ENCODE measurements around the gene SH3RF3. TPM values are rescaled to one million over a fixed set of nuclear protein-coding genes. Genes with fewer than 3 reads are reported as not detected.

Gene SH3RF3
- total and polyA plus RNA-seq, 10 of the 15 experiments (the other 5 are each of a cell fraction or from before 2014, with no cell fraction given): 0.08 to 8.8 (median 2.3) TPM

- SMC1A ChIA-PET (ENCODE audit: uncharacterized antibody, unreplicated experiment): interaction anchor here (0.6 to 2.5 kb wide), 4 partner anchors 16 to 106 kb away, joined by 3 to 8 read pairs (median 4); no protein-coding TSS in a partner anchor
- in situ Hi-C loops (cut with MboI) (no loop called here), intact Hi-C loops (cut with micrococcal nuclease; ENCODE audit: unreplicated experiment) (no loop called here)
- 25% methylated on average over 2 of the region's 2 CpGs for WGBS (ENCODE audit: insufficient coverage, insufficient replicate concordance, low lambda C conversion rate, missing lambda C conversion rate)
- no peak for FAIRE-seq
- H3K4me2 ChIP-seq (ENCODE audit: control insufficient read depth, insufficient read depth): no peak overlapping the region
- H3K27me3 ChIP-seq (replicated peaks in 1 of 2; ENCODE audit: control insufficient read depth in 2 of 2, insufficient read depth in 2 of 2, low read length in 1 of 2): no peaks in the 10 kb centered on the region; a peak in 1 of 4 replicates
- no peaks in the 10 kb centered on the region for H3K4me1 ChIP-seq (ENCODE audit: control insufficient read depth, insufficient read depth, low read length)
- no peak overlapping the region for H3K4me3 ChIP-seq
- H2AFZ ChIP-seq (ENCODE audit: control insufficient read depth, low read depth, low read length): no peak overlapping the region
- no peak for DNase-seq (ENCODE audit: low read depth, low spot score)
- POLR2A ChIA-PET: no interaction called here
- H3K27ac ChIP-seq (ENCODE audit: control insufficient read depth, insufficient read depth): no peak overlapping the region
- RAD21 ChIA-PET (ENCODE audit: unreplicated experiment): interaction anchor here (1.0 kb wide), 1 partner anchor 20 kb away, joined by 3 read pairs; no protein-coding TSS in a partner anchor
- H3K36me3 ChIP-seq (ENCODE audit: control insufficient read depth in 2 of 2, insufficient read depth in 2 of 2, low read length in 1 of 2): no peaks in the 10 kb centered on the region
- CTCF ChIA-PET: interaction anchor here (0.7 to 1.6 kb wide), 6 partner anchors 8 to 341 kb away, joined by 3 to 5 read pairs (median 3); no protein-coding TSS in a partner anchor
- H3K9me3 ChIP-seq (replicated peaks; ENCODE audit: control insufficient read depth, insufficient read depth, low read length): no peaks in the 10 kb centered on the region; the same call in 2 of the 3 replicates
- H4K20me1 ChIP-seq (ENCODE audit: control insufficient read depth, insufficient read depth): no peaks in the 10 kb centered on the region
- BruUV-seq (replicated peaks): no TSS peak
- no peak for ATAC-seq
- no peaks in the 10 kb centered on the region for H3K79me2 ChIP-seq (ENCODE audit: control insufficient read depth, insufficient read depth, low read length)
- no peak overlapping the region for H3K9ac ChIP-seq (ENCODE audit: control insufficient read depth, insufficient read depth, low read length)
- no peak for TF ChIP-seq ATF2 (IDR thresholded peaks at IDR 0.05; ENCODE audit: low read length)
- TF ChIP-seq HCFC1 (IDR thresholded peaks at IDR 0.05; ENCODE audit: low read length): no peak
- no peak for TF ChIP-seq TCF12 (IDR thresholded peaks at IDR 0.05; ENCODE audit: low read depth, low read length)
- no peak for TF ChIP-seq HDAC6 (IDR thresholded peaks at IDR 0.05; ENCODE audit: unreplicated experiment)
- no peak for TF ChIP-seq ZNF622 (IDR thresholded peaks at IDR 0.05)
- no peak for TF ChIP-seq NR2F1 (conservative IDR thresholded peaks at IDR 0.05)
- no peak for TF ChIP-seq POLR2AphosphoS5 (IDR thresholded peaks at IDR 0.05; ENCODE audit: low read length)
- TF ChIP-seq CEBPB (IDR thresholded peaks at IDR 0.05; ENCODE audit: borderline replicate concordance in 1 of 2, low read depth in 2 of 2, low read length in 2 of 2): no peak
- no peak for TF ChIP-seq YY1 (IDR thresholded peaks at IDR 0.05; ENCODE audit: low read depth, low read length)
- no peak for TF ChIP-seq CHD1 (IDR thresholded peaks at IDR 0.05; ENCODE audit: low read depth, low read length)
- TF ChIP-seq IRF4 (IDR thresholded peaks at IDR 0.05; ENCODE audit: low read depth, low read length): no peak
- no peak for TF ChIP-seq RFX5 (IDR thresholded peaks at IDR 0.05; ENCODE audit: low read depth, low read length)
- no peak for TF ChIP-seq RUNX3 (IDR thresholded peaks at IDR 0.05; ENCODE audit: low read length)
- TF ChIP-seq ETV6 (conservative IDR thresholded peaks at IDR 0.05 in 1 of 2, IDR thresholded peaks at IDR 0.05 in 1 of 2; ENCODE audit: borderline replicate concordance in 1 of 2, low read depth in 1 of 2): no peak
- no peak for TF ChIP-seq LARP7 (IDR thresholded peaks at IDR 0.05)
- no peak for TF ChIP-seq ZNF384 (IDR thresholded peaks at IDR 0.05; ENCODE audit: borderline replicate concordance, low read depth, low read length)
- TF ChIP-seq, protein P1, sequence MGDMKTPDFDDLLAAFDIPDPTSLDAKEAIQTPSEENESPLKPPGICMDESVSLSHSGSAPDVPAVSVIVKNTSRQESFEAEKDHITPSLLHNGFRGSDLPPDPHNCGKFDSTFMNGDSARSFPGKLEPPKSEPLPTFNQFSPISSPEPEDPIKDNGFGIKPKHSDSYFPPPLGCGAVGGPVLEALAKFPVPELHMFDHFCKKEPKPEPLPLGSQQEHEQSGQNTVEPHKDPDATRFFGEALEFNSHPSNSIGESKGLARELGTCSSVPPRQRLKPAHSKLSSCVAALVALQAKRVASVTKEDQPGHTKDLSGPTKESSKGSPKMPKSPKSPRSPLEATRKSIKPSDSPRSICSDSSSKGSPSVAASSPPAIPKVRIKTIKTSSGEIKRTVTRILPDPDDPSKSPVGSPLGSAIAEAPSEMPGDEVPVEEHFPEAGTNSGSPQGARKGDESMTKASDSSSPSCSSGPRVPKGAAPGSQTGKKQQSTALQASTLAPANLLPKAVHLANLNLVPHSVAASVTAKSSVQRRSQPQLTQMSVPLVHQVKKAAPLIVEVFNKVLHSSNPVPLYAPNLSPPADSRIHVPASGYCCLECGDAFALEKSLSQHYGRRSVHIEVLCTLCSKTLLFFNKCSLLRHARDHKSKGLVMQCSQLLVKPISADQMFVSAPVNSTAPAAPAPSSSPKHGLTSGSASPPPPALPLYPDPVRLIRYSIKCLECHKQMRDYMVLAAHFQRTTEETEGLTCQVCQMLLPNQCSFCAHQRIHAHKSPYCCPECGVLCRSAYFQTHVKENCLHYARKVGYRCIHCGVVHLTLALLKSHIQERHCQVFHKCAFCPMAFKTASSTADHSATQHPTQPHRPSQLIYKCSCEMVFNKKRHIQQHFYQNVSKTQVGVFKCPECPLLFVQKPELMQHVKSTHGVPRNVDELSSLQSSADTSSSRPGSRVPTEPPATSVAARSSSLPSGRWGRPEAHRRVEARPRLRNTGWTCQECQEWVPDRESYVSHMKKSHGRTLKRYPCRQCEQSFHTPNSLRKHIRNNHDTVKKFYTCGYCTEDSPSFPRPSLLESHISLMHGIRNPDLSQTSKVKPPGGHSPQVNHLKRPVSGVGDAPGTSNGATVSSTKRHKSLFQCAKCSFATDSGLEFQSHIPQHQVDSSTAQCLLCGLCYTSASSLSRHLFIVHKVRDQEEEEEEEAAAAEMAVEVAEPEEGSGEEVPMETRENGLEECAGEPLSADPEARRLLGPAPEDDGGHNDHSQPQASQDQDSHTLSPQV (IDR thresholded peaks at IDR 0.05): no peak
- TF ChIP-seq RCOR1 (conservative IDR thresholded peaks at IDR 0.05; ENCODE audit: low read depth, low read length): no peak
Observed at GRCh38 chr2:109168716-109169115, 39.7 kb downstream of the SH3RF3 start.

Data from GM12878 (cell line).